CD4-positive, alpha-beta T cell (primary cell): ENCODE data around the gene ARHGAP21. TPM values are rescaled to one million over a fixed set of nuclear protein-coding genes. Genes with fewer than 3 reads are reported as not detected.

Source experiments
- ATAC-seq: fragments of 200-7000 bp; cut with Tn5 transposase; one replicate; pipeline ENCODE4 v1.10.0; 2022; ENCODE audit warnings: mild to moderate bottlenecking; ENCODE audit not compliant: poor library complexity
- CTCF ChIA-PET: fragments of 350-600 bp; sonication (Branson Sonifier 250); formaldehyde crosslinking; loops from one replicate; lab custom pipeline; 2021; ENCODE audit warnings: antibody characterized with exemption, inconsistent platforms; lab: Charles Lee
- POLR2A ChIA-PET: fragments of 350-600 bp; sonication (Branson Sonifier 250); formaldehyde crosslinking; loops from one replicate; lab custom pipeline; 2021; ENCODE audit warnings: antibody characterized with exemption, inconsistent platforms; lab: Charles Lee
- DNase-seq, 14 experiments: peaks; one replicate each; pipeline ENCODE4 v3.0.0-alpha.2; 2013 to 2020; ENCODE audit warnings: mixed read lengths in 2 of 14
- H3K27ac ChIP-seq, 2 donors: one replicate each; pipeline versions ENCODE4 v1.5.1 to v1.7.0; 2013; ENCODE audit warnings: low read length in 2 of 2, low read depth in 1 of 2, mild to moderate bottlenecking in 1 of 2
- H3K27me3 ChIP-seq, 2 experiments: 1 replicate in 1 of 2; 2 replicates in 1 of 2; pipeline versions ENCODE4 v1.6.1 to v1.7.0; 2013; ENCODE audit warnings: low read length in 2 of 2, control low read depth in 1 of 2, mild to moderate bottlenecking in 1 of 2, moderate library complexity in 1 of 2; ENCODE audit not compliant: insufficient read depth in 2 of 2, control insufficient read depth in 1 of 2
- H3K36me3 ChIP-seq: one replicate; pipeline ENCODE4 v1.6.1; 2013; ENCODE audit warnings: low read length, control low read depth; ENCODE audit not compliant: insufficient read depth
- H3K4me1 ChIP-seq: one replicate; pipeline ENCODE4 v1.6.1; 2013; ENCODE audit warnings: low read length, control low read depth; ENCODE audit not compliant: insufficient read depth
- H3K4me3 ChIP-seq: one replicate; pipeline ENCODE4 v1.5.1; 2013; ENCODE audit warnings: mild to moderate bottlenecking, low read length, moderate library complexity
- H3K9me3 ChIP-seq, 2 experiments: 1 replicate in 1 of 2; 2 replicates in 1 of 2; pipeline versions ENCODE4 v1.6.1 to v1.7.0; 2013; ENCODE audit warnings: low read length in 2 of 2, mild to moderate bottlenecking in 2 of 2, control low read depth in 1 of 2, moderate library complexity in 1 of 2; ENCODE audit not compliant: control insufficient read depth in 1 of 2, insufficient read depth in 1 of 2
- H3K27ac Mint-ChIP-seq: one replicate; pipeline ENCODE4 v1.8.0; 2020; ENCODE audit warnings: mixed read lengths
- H3K27me3 Mint-ChIP-seq: one replicate; pipeline ENCODE4 v1.8.0; 2021; ENCODE audit warnings: mixed read lengths
- H3K36me3 Mint-ChIP-seq: one replicate; pipeline ENCODE4 v1.8.0; 2021; ENCODE audit warnings: low read depth, mixed read lengths
- H3K4me1 Mint-ChIP-seq: one replicate; pipeline ENCODE4 v1.8.0; 2021; ENCODE audit warnings: low read depth, mixed read lengths
- H3K4me3 Mint-ChIP-seq: one replicate; pipeline ENCODE4 v1.8.0; 2020; ENCODE audit warnings: mild to moderate bottlenecking, mixed read lengths
- H3K9me3 Mint-ChIP-seq: one replicate; pipeline ENCODE4 v1.8.0; 2020; ENCODE audit warnings: mixed read lengths
- CTCF ChIP-seq: fragments of 200-600 bp; IDR thresholded peaks from one replicate; pipeline ENCODE4 v1.8.0; 2022; ENCODE audit warnings: antibody characterized with exemption, mild to moderate bottlenecking
- intact Hi-C, 2 experiments: fragments of 100-400 bp; cut with DNase I in 1 of 2; cut with micrococcal nuclease in 1 of 2; formaldehyde crosslinking; loops; one replicate each; pipeline versions ENCODE4 v1.15.1 to v1.9.0; 2023 to 2025; cut with DNase I, micrococcal nuclease
- total RNA-seq, 174 experiments: library from RNA in 2 of 174; stranded (reverse) in 2 of 174; gene quantifications; one replicate each; pipeline ENCODE4 v1.2.3 and lab custom pipeline; 2021 to 2026

Gene ARHGAP21
- total RNA-seq, 2 experiments from 2014 or later: 38.4 to 43.4 TPM

DNA sequence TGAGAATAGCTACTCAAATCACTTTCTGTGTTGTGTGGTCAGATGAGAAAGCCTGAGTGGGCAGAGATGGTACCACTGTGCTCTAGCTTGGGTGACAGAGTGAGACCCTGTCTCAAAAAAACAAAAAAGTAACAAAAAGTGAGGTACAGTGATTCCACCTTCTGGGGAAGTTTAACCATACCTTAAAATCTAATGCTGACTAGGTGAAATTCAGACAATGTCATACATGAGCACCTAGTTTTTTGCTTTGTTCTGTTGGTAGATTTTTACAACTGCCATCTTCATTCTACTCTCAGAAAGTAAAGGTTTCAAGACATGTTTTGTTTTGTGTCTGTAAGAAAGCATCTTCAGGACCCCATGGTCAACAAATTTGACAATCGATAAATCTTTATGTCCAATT, 144.2 kb downstream of the ARHGAP21 start:
- POLR2A ChIA-PET: no interaction called here
- Histone ChIP-seq H3K9me3 (no peaks in the 10 kb centered on the region), H3K4me1 (no peaks in the 10 kb centered on the region), H3K4me3 (no peak overlapping the region), H3K27me3 (no peaks in the 10 kb centered on the region), H3K36me3 (no peaks in the 10 kb centered on the region), H3K27ac (no peak overlapping the region)
- H3K36me3 Mint-ChIP-seq: peaks cover 10% of the 10 kb centered on the region
- no peak overlapping the region for H3K4me3 Mint-ChIP-seq
- no peak for TF ChIP-seq CTCF
- DNase-seq (no peak), ATAC-seq (no peak)
- peaks cover 2% of the 10 kb centered on the region for H3K27me3 Mint-ChIP-seq
- CTCF ChIA-PET: interaction anchor here (0.6 kb wide), 1 partner anchor 210 kb away, joined by 3 read pairs; no protein-coding TSS in a partner anchor
- intact Hi-C loops: no loop called here
- H3K27ac Mint-ChIP-seq: no peak overlapping the region
- no peaks in the 10 kb centered on the region for H3K4me1 Mint-ChIP-seq
- H3K9me3 Mint-ChIP-seq: no peaks in the 10 kb centered on the region

DNA sequence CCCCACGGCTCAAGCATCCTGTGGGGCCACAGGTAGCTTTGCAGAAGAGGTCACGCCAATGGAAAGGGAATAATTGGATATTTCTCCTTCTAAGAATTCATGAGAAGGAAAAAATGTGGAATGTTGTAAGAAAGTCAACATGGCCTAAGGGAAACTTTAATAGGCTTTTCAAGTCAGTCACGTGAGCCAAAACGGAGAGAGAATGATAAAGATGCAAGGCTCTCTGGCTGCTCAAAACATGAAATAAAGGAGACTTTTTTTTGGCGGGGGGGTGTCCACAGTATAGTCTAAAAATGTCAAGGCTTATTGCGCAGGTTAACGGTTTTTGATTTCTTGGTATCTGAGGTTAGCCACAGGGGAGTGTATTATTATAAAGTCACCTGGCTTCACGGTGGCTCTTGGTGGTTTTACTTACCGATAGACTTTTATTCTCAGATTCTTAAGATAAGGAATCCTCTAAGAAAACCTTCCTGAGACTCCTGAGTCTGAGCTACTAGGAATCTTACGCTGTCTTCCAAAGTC, 148.1 kb downstream of the ARHGAP21 start:
- peaks cover 0 to 3% of the 10 kb centered on the region in 2 experiments for H3K27me3 ChIP-seq
- CTCF ChIA-PET: no interaction called here
- no peak for TF ChIP-seq CTCF
- ATAC-seq: no peak
- Mint-ChIP-seq H3K36me3 (no peaks in the 10 kb centered on the region), H3K27ac (no peak overlapping the region), H3K4me3 (no peak overlapping the region), H3K4me1 (no peaks in the 10 kb centered on the region), H3K9me3 (no peaks in the 10 kb centered on the region), H3K27me3 (peaks cover 12% of the 10 kb centered on the region)
- H3K27ac ChIP-seq: no peak overlapping the region
- POLR2A ChIA-PET: no interaction called here
- intact Hi-C loops: no loop called here
- H3K9me3 ChIP-seq: no peaks in the 10 kb centered on the region
- H3K4me1 ChIP-seq: no peaks in the 10 kb centered on the region
- no peak for DNase-seq
- no peak overlapping the region for H3K4me3 ChIP-seq
- H3K36me3 ChIP-seq: no peaks in the 10 kb centered on the region

GRCh38 chr10:24574578-24575155, 149.0 kb downstream of the ARHGAP21 start:
- ChIA-PET CTCF (no interaction called here), POLR2A (no interaction called here)
- Histone ChIP-seq H3K36me3 (no peaks in the 10 kb centered on the region), H3K27me3 (peaks cover 4 to 5% of the 10 kb centered on the region in 2 experiments), H3K4me1 (no peaks in the 10 kb centered on the region), H3K9me3 (no peaks in the 10 kb centered on the region), H3K27ac (no peak overlapping the region), H3K4me3 (no peak overlapping the region)
- TF ChIP-seq CTCF: no peak
- Mint-ChIP-seq H3K27ac (no peak overlapping the region), H3K4me3 (no peak overlapping the region), H3K36me3 (no peaks in the 10 kb centered on the region), H3K27me3 (peaks cover 17% of the 10 kb centered on the region), H3K4me1 (no peaks in the 10 kb centered on the region), H3K9me3 (no peaks in the 10 kb centered on the region)
- ATAC-seq: no peak
- DNase-seq: no peak
- intact Hi-C loops: no loop called here
